HCT116 (cell line): Measurements from ENCODE around the gene SLC28A2. TPM values are rescaled to one million over a fixed set of nuclear protein-coding genes. Genes with fewer than 3 reads are reported as not detected.

Source experiments
- ATAC-seq: fragments of 200-7000 bp; cut with Tn5 transposase; 2 replicates; pipeline ENCODE4 v1.9.1; 2020; ENCODE audit warnings: mild to moderate bottlenecking, moderate library complexity
- BruUV-seq: library from RNA; stranded (reverse); fragments of 400-500 nt; replicated peaks from 2 replicates; lab custom pipeline; 2021; lab: Mats Ljungman, UMichigan
- CTCF ChIA-PET: fragments of 300-600 bp; sonication (Branson Sonifier 250); formaldehyde crosslinking; loops from one replicate; lab custom pipeline; 2021; ENCODE audit warnings: antibody characterized with exemption; lab: Charles Lee
- POLR2A ChIA-PET: fragments of 300-600, 350-600 bp; sonication (Branson Sonifier 250); formaldehyde crosslinking; loops from one replicate; lab custom pipeline; 2021; ENCODE audit warnings: antibody characterized with exemption; lab: Charles Lee
- RAD21 ChIA-PET, 2 experiments: fragments of 300-600 bp; sonication (Branson Sonifier 250); formaldehyde crosslinking; loops; one replicate each; lab custom pipeline; 2023; ENCODE audit warnings: low total read pairs in 2 of 2; ENCODE audit not compliant: uncharacterized antibody in 2 of 2, unreplicated experiment in 2 of 2, low non-redundant PET in 1 of 2; lab: Charles Lee
- DNase-seq: peaks from one replicate; pipeline ENCODE4 v3.0.0-alpha.2; 2010; ENCODE audit warnings: low read depth, low spot score
- H2AFZ ChIP-seq: fragments of 200-600 bp; shearing (Covaris generic), sonication (generic); 2 replicates; pipeline ENCODE4 v1.6.1; 2017; ENCODE audit warnings: low read depth, mixed run types, mixed read lengths, antibody characterized with exemption, low read length; ENCODE audit not compliant: poor library complexity, severe bottlenecking
- H3K27ac ChIP-seq: 2 replicates; pipeline ENCODE4 v1.5.1; 2012; ENCODE audit warnings: low read depth, low read length
- H3K27me3 ChIP-seq: fragments of 200-600 bp; sonication (generic); 2 replicates; pipeline ENCODE4 v1.6.1; 2016; ENCODE audit warnings: mixed run types, low read length, mixed read lengths; ENCODE audit not compliant: insufficient read depth
- H3K36me3 ChIP-seq, 2 experiments: fragments of 200-500 bp in 1 of 2; fragments of 200-600 bp in 1 of 2; sonication (Bioruptor generic) in 1 of 2; sonication (generic) in 1 of 2; 2 replicates each; pipeline versions ENCODE4 v1.5.1 to v1.6.1; 2014 to 2016; ENCODE audit warnings: low read length in 2 of 2, inconsistent platforms in 1 of 2, mixed read lengths in 1 of 2, mixed run types in 1 of 2; ENCODE audit not compliant: insufficient read depth in 2 of 2, control insufficient read depth in 1 of 2
- H3K4me1 ChIP-seq, 2 experiments: fragments of 200-600 bp in 1 of 2; sonication (generic) in 1 of 2; 2 replicates each; pipeline versions ENCODE4 v1.5.1 to v1.6.1; 2012 to 2017; ENCODE audit warnings: low read length in 2 of 2, inconsistent platforms in 1 of 2, mild to moderate bottlenecking in 1 of 2, mixed read lengths in 1 of 2, mixed run types in 1 of 2, moderate library complexity in 1 of 2; ENCODE audit not compliant: insufficient read depth in 2 of 2, control insufficient read depth in 1 of 2
- H3K4me2 ChIP-seq: fragments of 200-600 bp; sonication (generic); 2 replicates; pipeline ENCODE4 v1.6.1; 2017; ENCODE audit warnings: mixed run types, low read length, mixed read lengths
- H3K4me3 ChIP-seq, 2 experiments: fragments of 200-600 bp in 1 of 2; sonication (generic) in 1 of 2; replicated peaks in 1 of 2; 2 replicates each; pipeline ENCODE4 v1.5.1; 2011 to 2016; ENCODE audit warnings: low read length in 2 of 2, control low read depth in 1 of 2, low read depth in 1 of 2, mild to moderate bottlenecking in 1 of 2, mixed read lengths in 1 of 2, mixed run types in 1 of 2
- H3K79me2 ChIP-seq: fragments of 200-600 bp; sonication (generic); 2 replicates; pipeline ENCODE4 v1.6.1; 2017; ENCODE audit warnings: mild to moderate bottlenecking, mixed run types, low read length, moderate library complexity, mixed read lengths; ENCODE audit not compliant: insufficient read depth
- H3K9ac ChIP-seq: fragments of 200-600 bp; sonication (generic); 2 replicates; pipeline ENCODE4 v1.6.1; 2016; ENCODE audit warnings: low read length, mixed read lengths
- H3K9me2 ChIP-seq: fragments of 200-600 bp; sonication (generic), shearing (Covaris generic); 2 replicates; pipeline ENCODE4 v1.6.1; 2017; ENCODE audit warnings: mixed run types, mild to moderate bottlenecking, moderate library complexity; ENCODE audit not compliant: insufficient read depth
- H3K9me3 ChIP-seq, 2 experiments: fragments of 200-500 bp in 1 of 2; fragments of 200-600 bp in 1 of 2; sonication (Bioruptor generic) in 1 of 2; sonication (generic) in 1 of 2; 2 replicates each; pipeline ENCODE4 v1.6.1; 2014 to 2017; ENCODE audit warnings: low read length in 2 of 2, mixed read lengths in 2 of 2, inconsistent platforms in 1 of 2, low read depth in 1 of 2, mild to moderate bottlenecking in 1 of 2, mixed run types in 1 of 2, moderate library complexity in 1 of 2; ENCODE audit not compliant: control insufficient read depth in 1 of 2, insufficient read depth in 1 of 2
- H4K20me1 ChIP-seq: fragments of 200-600 bp; sonication (generic), shearing (Covaris generic); 2 replicates; pipeline ENCODE4 v1.6.1; 2017; ENCODE audit warnings: mixed run types, mild to moderate bottlenecking, moderate library complexity; ENCODE audit not compliant: insufficient read depth
- ELF1 ChIP-seq: IDR thresholded peaks from 2 replicates; pipeline ENCODE4 v1.6.1; 2012; ENCODE audit warnings: low read depth, borderline replicate concordance
- JUND ChIP-seq: IDR thresholded peaks from 2 replicates; pipeline ENCODE4 v1.6.1; 2012
- POLR2A ChIP-seq: IDR thresholded peaks from 2 replicates; pipeline ENCODE4 v1.7.0; 2011; ENCODE audit warnings: borderline replicate concordance; ENCODE audit not compliant: insufficient read depth, insufficient read length; ENCODE audit errors: extremely low read depth
- SP1 ChIP-seq: IDR thresholded peaks from 2 replicates; pipeline ENCODE4 v1.6.1; 2012; ENCODE audit warnings: low read depth
- TCF7L2 ChIP-seq: IDR thresholded peaks from 2 replicates; pipeline ENCODE4 v1.7.0; 2011; ENCODE audit warnings: borderline replicate concordance, inconsistent platforms; ENCODE audit not compliant: insufficient read depth, insufficient read length; ENCODE audit errors: extremely low read depth
- YY1 ChIP-seq: IDR thresholded peaks from 2 replicates; pipeline ENCODE4 v1.6.1; 2011; ENCODE audit warnings: low read length, low read depth, moderate library complexity, mild to moderate bottlenecking; ENCODE audit not compliant: insufficient replicate concordance; ENCODE audit errors: extremely low read depth
- ZFX ChIP-seq: fragments of 450-650 bp; IDR thresholded peaks from 2 replicates; pipeline ENCODE4 v1.6.1; 2017
- ZNF274 ChIP-seq: fragments of 200-500 bp; sonication (Bioruptor generic); IDR thresholded peaks from 2 replicates; pipeline ENCODE4 v1.6.1; 2014; ENCODE audit warnings: mild to moderate bottlenecking, low read depth, low read length, inconsistent platforms
- intact Hi-C: fragments of 100-400 bp; cut with micrococcal nuclease; formaldehyde crosslinking; loops from 2 replicates; pipeline ENCODE4 v1.10.0; 2022
- total RNA-seq: library from RNA; stranded (reverse); gene quantifications from one replicate; pipeline ENCODE4 v1.2.1, GENCODE V29; 2021; ENCODE audit not compliant: unreplicated experiment
- TF ChIP-seq, protein P1 (sequence below): IDR thresholded peaks from 2 replicates; pipeline ENCODE4 v1.6.1; 2012
- TF ChIP-seq, protein P2 (sequence below): IDR thresholded peaks from 2 replicates; pipeline ENCODE4 v1.6.1; 2012; ENCODE audit warnings: low read depth
- TF ChIP-seq, protein P3 (sequence below): IDR thresholded peaks from 2 replicates; pipeline ENCODE4 v1.6.1; 2012

Gene SLC28A2
- total RNA-seq, 1 experiment from 2014 or later: not detected

- ChIA-PET RAD21 (no interaction called here), POLR2A (no interaction called here), CTCF (interaction anchor here (0.8 to 1.1 kb wide), 2 partner anchors 26 to 27 kb away, joined by 3 read pairs; no protein-coding TSS in a partner anchor)
- no peak overlapping the region for H3K9ac ChIP-seq
- intact Hi-C loops: no loop called here
- no peaks in the 10 kb centered on the region for H3K9me2 ChIP-seq
- no peaks in the 10 kb centered on the region for H3K79me2 ChIP-seq
- H3K27ac ChIP-seq: no peak overlapping the region
- no peaks in the 10 kb centered on the region for H3K4me1 ChIP-seq
- no peak overlapping the region for H3K4me2 ChIP-seq
- no peak overlapping the region for H3K4me3 ChIP-seq
- H3K9me3 ChIP-seq: peaks cover 4 to 6% of the 10 kb centered on the region in 2 experiments; a peak in 2 of 4 replicates
- no peaks in the 10 kb centered on the region for H3K36me3 ChIP-seq
- H4K20me1 ChIP-seq: no peaks in the 10 kb centered on the region
- DNase-seq (no peak), ATAC-seq (no peak)
- BruUV-seq: no TSS peak
- no peak overlapping the region for H2AFZ ChIP-seq
- TF ChIP-seq JUND (no peak), SP1 (no peak), YY1 (no peak), ZNF274 (no peak), POLR2A (no peak), TCF7L2 (no peak), ZFX (no peak), ELF1 (no peak)
- TF ChIP-seq, protein P1, sequence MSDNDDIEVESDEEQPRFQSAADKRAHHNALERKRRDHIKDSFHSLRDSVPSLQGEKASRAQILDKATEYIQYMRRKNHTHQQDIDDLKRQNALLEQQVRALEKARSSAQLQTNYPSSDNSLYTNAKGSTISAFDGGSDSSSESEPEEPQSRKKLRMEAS: no peak
- TF ChIP-seq, protein P2, sequence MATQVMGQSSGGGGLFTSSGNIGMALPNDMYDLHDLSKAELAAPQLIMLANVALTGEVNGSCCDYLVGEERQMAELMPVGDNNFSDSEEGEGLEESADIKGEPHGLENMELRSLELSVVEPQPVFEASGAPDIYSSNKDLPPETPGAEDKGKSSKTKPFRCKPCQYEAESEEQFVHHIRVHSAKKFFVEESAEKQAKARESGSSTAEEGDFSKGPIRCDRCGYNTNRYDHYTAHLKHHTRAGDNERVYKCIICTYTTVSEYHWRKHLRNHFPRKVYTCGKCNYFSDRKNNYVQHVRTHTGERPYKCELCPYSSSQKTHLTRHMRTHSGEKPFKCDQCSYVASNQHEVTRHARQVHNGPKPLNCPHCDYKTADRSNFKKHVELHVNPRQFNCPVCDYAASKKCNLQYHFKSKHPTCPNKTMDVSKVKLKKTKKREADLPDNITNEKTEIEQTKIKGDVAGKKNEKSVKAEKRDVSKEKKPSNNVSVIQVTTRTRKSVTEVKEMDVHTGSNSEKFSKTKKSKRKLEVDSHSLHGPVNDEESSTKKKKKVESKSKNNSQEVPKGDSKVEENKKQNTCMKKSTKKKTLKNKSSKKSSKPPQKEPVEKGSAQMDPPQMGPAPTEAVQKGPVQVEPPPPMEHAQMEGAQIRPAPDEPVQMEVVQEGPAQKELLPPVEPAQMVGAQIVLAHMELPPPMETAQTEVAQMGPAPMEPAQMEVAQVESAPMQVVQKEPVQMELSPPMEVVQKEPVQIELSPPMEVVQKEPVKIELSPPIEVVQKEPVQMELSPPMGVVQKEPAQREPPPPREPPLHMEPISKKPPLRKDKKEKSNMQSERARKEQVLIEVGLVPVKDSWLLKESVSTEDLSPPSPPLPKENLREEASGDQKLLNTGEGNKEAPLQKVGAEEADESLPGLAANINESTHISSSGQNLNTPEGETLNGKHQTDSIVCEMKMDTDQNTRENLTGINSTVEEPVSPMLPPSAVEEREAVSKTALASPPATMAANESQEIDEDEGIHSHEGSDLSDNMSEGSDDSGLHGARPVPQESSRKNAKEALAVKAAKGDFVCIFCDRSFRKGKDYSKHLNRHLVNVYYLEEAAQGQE: no peak
- TF ChIP-seq, protein P3, sequence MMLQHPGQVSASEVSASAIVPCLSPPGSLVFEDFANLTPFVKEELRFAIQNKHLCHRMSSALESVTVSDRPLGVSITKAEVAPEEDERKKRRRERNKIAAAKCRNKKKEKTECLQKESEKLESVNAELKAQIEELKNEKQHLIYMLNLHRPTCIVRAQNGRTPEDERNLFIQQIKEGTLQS: no peak
- no peaks in the 10 kb centered on the region for H3K27me3 ChIP-seq
Observed at GRCh38 chr15:45231132-45231531, 20.9 kb upstream of the SLC28A2 start.
